ENCODE results near the gene DYNLT4. TPM values are rescaled to one million over a fixed set of nuclear protein-coding genes. Genes with fewer than 3 reads are reported as not detected.

The DYNLT4 gene
- total and polyA plus RNA-seq, 2 of the 13 experiments (the other 11 are each of a cell fraction or from before 2014, with no cell fraction given): 0.77 TPM; not detected in 1

- TF ChIP-seq DMTF1 (CRISPR knock-in tag; IDR thresholded peaks at IDR 0.05) (no peak), REPIN1 (CRISPR knock-in tag; IDR thresholded peaks at IDR 0.05; ENCODE audit: borderline replicate concordance, low read depth) (no peak)
Measured at GRCh38 chr1:44831516-44831915, 24.4 kb upstream of the DYNLT4 start (continued).

- intact Hi-C loops (cut with micrococcal nuclease; ENCODE audit: unreplicated experiment): no loop called here
- no peak for FAIRE-seq
- TF ChIP-seq ZNF136 (CRISPR knock-in tag; IDR thresholded peaks at IDR 0.05; ENCODE audit: low read depth): no peak
- TF ChIP-seq MYC (CRISPR knock-in tag; IDR thresholded peaks at IDR 0.05; ENCODE audit: borderline replicate concordance): peak; percentile 41; the same call in 1 of the 2 replicates
- no peak for TF ChIP-seq ZBTB2 (CRISPR knock-in tag; IDR thresholded peaks at IDR 0.05; ENCODE audit: low read depth)
- TF ChIP-seq RXRA (CRISPR knock-in tag; IDR thresholded peaks at IDR 0.05): 0 out of 2 replicates have a peak, but pooled peaks have one; percentile 18
- 0 out of 2 replicates have a peak, but pooled peaks have one; percentile 25 for TF ChIP-seq TEAD2 (CRISPR knock-in tag; IDR thresholded peaks at IDR 0.05)
- peak; percentile 43 for TF ChIP-seq ZNF687 (CRISPR knock-in tag; IDR thresholded peaks at IDR 0.05)
- peak; percentile 28; the same call in 1 of the 2 replicates for TF ChIP-seq ZFX (CRISPR knock-in tag; IDR thresholded peaks at IDR 0.05; ENCODE audit: low read depth)
- TF ChIP-seq MXI1 (IDR thresholded peaks at IDR 0.05; ENCODE audit: borderline replicate concordance, low read depth, low read length): no peak
Measured at GRCh38 chr1:44830900-44831304, 23.8 kb upstream of the DYNLT4 start.

More at GRCh38 chr1:44830900-44831304, 23.8 kb upstream of the DYNLT4 start:
- H3K4me3 ChIP-seq (replicated peaks in 1 of 3; ENCODE audit: insufficient read depth in 1 of 3, low read depth in 2 of 3, low read length in 3 of 3): peak overlapping the region in 2 of 3 experiments; percentile 2 to 51; a peak in 4 of 6 replicates
- H3K36me3 ChIP-seq (replicated peaks in 1 of 2; ENCODE audit: control insufficient read depth in 1 of 2, insufficient read depth in 2 of 2, low read length in 2 of 2): no peaks in the 10 kb centered on the region
- WGBS (ENCODE audit: low lambda C conversion rate): 26% methylated on average over 3 of the region's 10 CpGs
- no TSS peak for BruUV-seq (replicated peaks)
- no peak for DNase-seq (ENCODE audit: low spot score)
- CTCF ChIA-PET (ENCODE audit: low intra/inter-chr PET ratio, low total read pairs): interaction anchor here (1.1 kb wide), 1 partner anchor 37 kb away, joined by 3 read pairs; no protein-coding TSS in a partner anchor
- H3K4me1 ChIP-seq (ENCODE audit: insufficient read depth, low read length): peaks cover 76% of the 10 kb centered on the region
- no peaks in the 10 kb centered on the region for H4K20me1 ChIP-seq (ENCODE audit: insufficient read depth, low read length)
- H3K9ac ChIP-seq (ENCODE audit: insufficient read depth, low read depth, low read length): peak overlapping the region; percentile 39
- no peak overlapping the region for H3K27ac ChIP-seq (ENCODE audit: extremely low read length, insufficient read depth, low read length)
- no peaks in the 10 kb centered on the region for H3K79me2 ChIP-seq (ENCODE audit: insufficient read depth, low read length)
- H3K9me3 ChIP-seq (ENCODE audit: low read length): no peaks in the 10 kb centered on the region
- in situ Hi-C loops (cut with HindIII; ENCODE audit: extremely low pct_ligation_motif_present, low pct_unique_long_range_greater_than_20kb): loop anchor here (10.0 to 25.0 kb wide), 2 partner anchors 181 to 474 kb away; partner anchors contain the start of genes HECTD3 and UROD
- peak overlapping the region; percentile 71 for H3K4me2 ChIP-seq (ENCODE audit: low read depth, low read length)
- peaks cover 0 to 16% of the 10 kb centered on the region in 2 experiments; a peak in 1 of 5 replicates for H3K27me3 ChIP-seq (ENCODE audit: control insufficient read depth in 1 of 2, insufficient read depth in 2 of 2, low read length in 2 of 2)
- H2AFZ ChIP-seq (ENCODE audit: low read length): no peak overlapping the region
- ATAC-seq: peak; percentile 3; the same call in 2 of the 3 replicates
- POLR2A ChIA-PET: interaction anchor here (0.7 to 4.5 kb wide), 11 partner anchors 10 to 509 kb away, joined by 3 to 51 read pairs (median 6); partner anchors contain the start of genes BTBD19, EIF2B3, PLK3 and PTCH2
